Measurements from ENCODE around the gene GRIA1. TPM values are rescaled to one million over a fixed set of nuclear protein-coding genes. Genes with fewer than 3 reads are reported as not detected.

Gene GRIA1
- total RNA-seq, 3 donors from 2014 or later: 0.10 to 0.54 TPM; not detected in 1

- DNase-seq: no peak
- intact Hi-C loops (cut with DNase I, micrococcal nuclease): no loop called here
- Histone ChIP-seq H3K36me3 (ENCODE audit: low read depth) (no peaks in the 10 kb centered on the region), H3K4me3 (no peak overlapping the region), H3K4me1 (ENCODE audit: low read depth) (no peaks in the 10 kb centered on the region), H3K9me3 (no peaks in the 10 kb centered on the region)
- no peak for TF ChIP-seq CTCF (IDR thresholded peaks at IDR 0.05)
- no peak for ATAC-seq
Measured at GRCh38 chr5:153551537-153552079, 61.1 kb downstream of the GRIA1 start.

- no peak for TF ChIP-seq CTCF (IDR thresholded peaks at IDR 0.05)
- ATAC-seq: no peak
Measured at GRCh38 chr5:153552886-153553285, 62.4 kb downstream of the GRIA1 start.

GRCh38 chr5:153555420-153556114 is 65.1 kb downstream of the GRIA1 start:
- no peaks in the 10 kb centered on the region for H3K4me1 ChIP-seq (ENCODE audit: low read depth)
- DNase-seq: no peak
- H3K4me3 ChIP-seq: no peak overlapping the region
- no peak for ATAC-seq
- intact Hi-C loops (cut with DNase I, micrococcal nuclease): no loop called here
- TF ChIP-seq CTCF (IDR thresholded peaks at IDR 0.05): no peak
- no peaks in the 10 kb centered on the region for H3K36me3 ChIP-seq (ENCODE audit: low read depth)
- H3K9me3 ChIP-seq: no peaks in the 10 kb centered on the region

More at GRCh38 chr5:153552886-153553285, 62.4 kb downstream of the GRIA1 start:
- no peak for DNase-seq
- H3K9me3 ChIP-seq: no peaks in the 10 kb centered on the region
- H3K36me3 ChIP-seq (ENCODE audit: low read depth): no peaks in the 10 kb centered on the region
- H3K4me1 ChIP-seq (ENCODE audit: low read depth): no peaks in the 10 kb centered on the region
- H3K4me3 ChIP-seq: no peak overlapping the region
- intact Hi-C loops (cut with DNase I, micrococcal nuclease): no loop called here

GRCh38 chr5:153558957-153559356 is 68.5 kb downstream of the GRIA1 start:
- ATAC-seq (no peak), DNase-seq (no peak)
- TF ChIP-seq CTCF (IDR thresholded peaks at IDR 0.05): no peak
- H3K4me1 ChIP-seq (ENCODE audit: low read depth): no peaks in the 10 kb centered on the region
- intact Hi-C loops (cut with DNase I, micrococcal nuclease): no loop called here
- H3K9me3 ChIP-seq: no peaks in the 10 kb centered on the region
- no peak overlapping the region for H3K4me3 ChIP-seq
- no peaks in the 10 kb centered on the region for H3K36me3 ChIP-seq (ENCODE audit: low read depth)

- DNase-seq: no peak
- H3K4me1 ChIP-seq (ENCODE audit: low read depth): no peaks in the 10 kb centered on the region
- no peaks in the 10 kb centered on the region for H3K9me3 ChIP-seq
- no peak for ATAC-seq
- intact Hi-C loops (cut with DNase I, micrococcal nuclease): no loop called here
- H3K4me3 ChIP-seq: no peak overlapping the region
- H3K36me3 ChIP-seq (ENCODE audit: low read depth): no peaks in the 10 kb centered on the region
- TF ChIP-seq CTCF (IDR thresholded peaks at IDR 0.05): no peak
Measured at GRCh38 chr5:153559926-153560325, 69.5 kb downstream of the GRIA1 start.
